Spinal cord (tissue), 10 donors: ENCODE results near the gene PDE4B. TPM values are rescaled to one million over a fixed set of nuclear protein-coding genes. Genes with fewer than 3 reads are reported as not detected.
"Not testable (repeated sequence)": the region's sequence is repeated elsewhere in the genome, so short reads cannot be mapped to it uniquely, and the experiment has no call there.

Experiments
- DNase-seq, 6 donors: peaks; one replicate each; pipeline versions ENCODE4 v3.0.0 to v3.0.0-alpha.2; 2013 to 2015; ENCODE audit warnings: low spot score in 6 of 6, low read depth in 4 of 6
- H3K27ac ChIP-seq: one replicate; pipeline ENCODE4 v1.5.1; 2013; ENCODE audit warnings: low read depth, low read length, control low read depth
- H3K27me3 ChIP-seq: one replicate; pipeline ENCODE4 v1.6.1; 2013; ENCODE audit warnings: low read length; ENCODE audit not compliant: control insufficient read depth, insufficient read depth
- H3K36me3 ChIP-seq: one replicate; pipeline ENCODE4 v1.6.1; 2013; ENCODE audit warnings: low read length; ENCODE audit not compliant: control insufficient read depth, insufficient read depth
- H3K4me1 ChIP-seq: one replicate; pipeline ENCODE4 v1.6.1; 2013; ENCODE audit warnings: low read length; ENCODE audit not compliant: control insufficient read depth, insufficient read depth
- H3K4me3 ChIP-seq: one replicate; pipeline ENCODE4 v1.5.1; 2013; ENCODE audit warnings: low read depth, low read length, control low read depth
- H3K9me3 ChIP-seq: one replicate; pipeline ENCODE4 v1.6.1; 2013; ENCODE audit warnings: low read length; ENCODE audit not compliant: control insufficient read depth, insufficient read depth
- WGBS: methylation state at CpG from one replicate; pipeline ENCODE4 v1.1.5; 2013; ENCODE audit warnings: missing lambda C conversion rate; ENCODE audit not compliant: insufficient coverage; 5-methylcytosine and 5-hydroxymethylcytosine counted together
- polyA plus RNA-seq, 2 donors: library from polyadenylated mRNA; unstranded; fragments of 120-200 nt; gene quantifications; one replicate each; pipeline ENCODE4 v1.2.1, GENCODE V29; 2013; ENCODE audit not compliant: insufficient read length in 2 of 2
- total RNA-seq, 2 donors: library from RNA; depleted of rRNA in 1 of 2; stranded (reverse); fragments of 120-200 nt in 1 of 2; fragments of >200 nt in 1 of 2; gene quantifications; one replicate each; pipeline versions ENCODE4 v1.2.3 to v1.2.4, GENCODE V29; 2013 to 2014
- donor health status: healthy.

The PDE4B gene
- total and polyA plus RNA-seq, 4 donors, result 57.7 to 181 (median 90.7) TPM

DNA sequence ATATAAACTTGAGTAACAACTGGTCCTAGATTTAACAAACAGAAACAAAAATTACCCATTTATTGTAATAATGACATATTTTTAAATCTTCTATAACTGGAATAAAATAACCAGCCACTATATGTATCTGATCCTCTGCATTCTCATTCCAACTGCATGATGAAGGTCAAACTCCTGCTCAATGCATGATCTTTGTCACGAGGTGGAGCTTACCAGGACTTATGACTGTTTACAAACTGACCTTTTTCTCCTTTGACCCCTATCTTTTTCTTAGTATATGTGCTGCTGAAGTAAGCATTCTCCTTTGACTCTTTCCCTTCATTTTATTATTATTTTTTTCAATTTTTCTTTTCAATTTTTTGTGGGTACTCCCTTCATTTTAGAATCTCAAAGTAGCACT, 252.2 kb downstream of the PDE4B start:
- no peaks in the 10 kb centered on the region for H3K27me3 ChIP-seq
- H3K27ac ChIP-seq, result no peak overlapping the region
- DNase-seq, result no peak
- H3K9me3 ChIP-seq, result no peaks in the 10 kb centered on the region
- no peaks in the 10 kb centered on the region for H3K36me3 ChIP-seq
- H3K4me1 ChIP-seq, result no peaks in the 10 kb centered on the region
- no peak overlapping the region for H3K4me3 ChIP-seq
- WGBS, result no CpG with 5 or more reads among the region's 1 CpG

DNA sequence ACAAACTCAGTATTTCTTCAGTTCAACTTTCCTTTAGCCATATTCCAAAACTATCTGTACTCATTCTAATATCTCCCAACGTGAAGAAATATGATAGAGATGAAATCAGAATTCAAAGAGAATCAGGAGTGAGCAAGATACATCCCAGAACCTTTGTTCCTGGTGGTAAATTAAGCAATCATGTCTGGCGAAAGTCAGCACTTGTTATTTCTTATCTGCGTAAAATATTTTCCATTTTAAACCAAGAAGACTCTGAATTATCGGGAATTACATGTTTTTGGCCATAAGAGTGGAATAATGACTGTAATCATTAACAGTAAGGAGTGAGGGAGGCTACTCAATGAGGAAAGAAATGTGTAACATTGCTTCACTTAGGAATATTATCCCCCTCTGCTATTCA, 253.7 kb downstream of the PDE4B start:
- DNase-seq, result no peak
- no peak overlapping the region for H3K4me3 ChIP-seq
- H3K27me3 ChIP-seq, result no peaks in the 10 kb centered on the region
- no peaks in the 10 kb centered on the region for H3K36me3 ChIP-seq
- H3K9me3 ChIP-seq, result no peaks in the 10 kb centered on the region
- no peaks in the 10 kb centered on the region for H3K4me1 ChIP-seq
- no peak overlapping the region for H3K27ac ChIP-seq
- no CpG with 5 or more reads among the region's 4 CpGs for WGBS

DNA sequence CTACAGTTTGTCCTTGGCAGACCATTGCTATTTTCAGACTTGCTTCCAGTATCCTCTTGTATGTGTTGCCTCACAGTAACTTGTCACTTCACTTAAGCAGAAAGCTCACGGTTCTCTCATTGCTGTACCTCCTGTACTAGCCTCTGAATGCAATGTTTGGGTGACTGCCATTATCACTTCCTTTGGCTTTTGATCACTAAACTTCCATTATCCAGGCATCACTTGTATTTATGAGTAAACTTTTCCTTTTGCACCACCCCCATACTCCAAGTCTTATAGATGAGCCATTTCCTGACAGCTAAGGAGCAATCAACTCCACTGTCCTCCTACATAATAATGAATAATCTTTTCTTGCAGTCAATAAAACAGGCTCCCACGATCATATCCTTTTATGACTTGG, 255.3 kb downstream of the PDE4B start:
- Histone ChIP-seq H3K27ac (no peak overlapping the region), H3K4me3 (no peak overlapping the region), H3K9me3 (no peaks in the 10 kb centered on the region), H3K36me3 (no peaks in the 10 kb centered on the region), H3K4me1 (no peaks in the 10 kb centered on the region), H3K27me3 (no peaks in the 10 kb centered on the region)
- WGBS, result 57% methylated on average over 1 of the region's 2 CpGs
- no peak for DNase-seq

DNA sequence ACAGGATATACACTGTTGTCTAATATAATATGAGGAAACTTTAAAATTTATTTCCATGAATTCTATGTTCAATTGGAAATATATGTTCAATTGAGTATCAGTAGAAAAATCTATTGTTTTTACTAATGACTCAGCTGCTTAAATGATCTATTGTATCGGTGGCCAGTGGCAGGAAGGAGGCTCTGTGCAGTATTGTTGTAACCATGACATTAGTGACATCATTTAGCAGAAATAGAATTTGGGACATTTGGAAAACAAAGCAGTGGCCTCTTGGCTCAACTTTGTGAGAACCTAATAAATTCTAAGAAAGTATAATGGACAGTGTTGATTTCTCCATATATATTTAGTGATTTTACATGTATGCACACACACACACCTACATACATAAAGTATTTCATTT, 257.4 kb downstream of the PDE4B start:
- no peak overlapping the region for H3K27ac ChIP-seq
- H3K9me3 ChIP-seq, result no peaks in the 10 kb centered on the region
- DNase-seq, result peak in 1 of 6 donors; percentile 12
- H3K36me3 ChIP-seq, result no peaks in the 10 kb centered on the region
- H3K4me1 ChIP-seq, result no peaks in the 10 kb centered on the region
- H3K4me3 ChIP-seq, result no peak overlapping the region
- H3K27me3 ChIP-seq, result no peaks in the 10 kb centered on the region
- 60% methylated on average over 1 of the region's 1 CpG for whole genome bisulfite sequencing

DNA sequence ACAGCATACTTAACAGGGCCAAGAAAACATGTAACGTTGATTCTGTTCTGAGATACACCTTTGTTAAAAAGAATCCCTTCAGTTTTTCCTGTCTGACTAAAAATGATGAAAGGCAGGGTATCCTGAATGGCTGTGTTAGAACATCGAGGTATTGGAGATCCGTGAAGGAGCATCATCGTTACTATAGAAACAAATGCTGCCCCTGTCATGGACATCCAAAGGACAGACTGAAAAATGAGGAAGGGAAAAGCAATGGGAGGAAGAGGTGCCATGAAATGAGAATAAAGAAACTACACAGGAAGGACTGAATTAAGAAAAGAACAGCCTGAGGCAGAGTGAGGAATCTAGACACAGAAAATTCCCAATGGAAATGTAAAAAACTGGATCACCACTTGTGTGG, 257.9 kb downstream of the PDE4B start:
- Histone ChIP-seq H3K4me3 (no peak overlapping the region), H3K9me3 (no peaks in the 10 kb centered on the region), H3K27me3 (no peaks in the 10 kb centered on the region), H3K36me3 (no peaks in the 10 kb centered on the region), H3K4me1 (no peaks in the 10 kb centered on the region), H3K27ac (no peak overlapping the region)
- WGBS, result 24% methylated on average over 3 of the region's 4 CpGs
- DNase-seq, result peak in 1 of 6 donors; percentile 55

DNA sequence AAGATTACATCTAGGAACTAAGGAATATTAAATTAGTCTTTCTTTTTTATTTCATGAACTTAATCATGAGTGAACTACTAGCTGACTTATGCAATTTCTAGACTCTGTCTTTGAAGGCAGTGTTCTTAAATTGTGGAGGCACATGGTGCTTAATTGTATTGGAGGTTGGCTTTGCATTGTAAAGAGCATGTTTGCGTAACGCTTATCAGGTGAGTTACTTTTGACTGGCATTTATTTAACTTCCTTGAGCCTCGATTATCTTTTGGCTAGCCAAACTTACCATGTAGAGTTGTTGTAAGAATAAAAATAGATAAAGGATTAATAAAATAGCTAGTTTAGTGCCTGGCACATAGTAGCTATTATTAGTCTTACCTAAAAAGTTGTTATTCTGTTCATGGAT, 262.4 kb downstream of the PDE4B start:
- Histone ChIP-seq H3K4me3 (no peak overlapping the region), H3K4me1 (no peaks in the 10 kb centered on the region), H3K9me3 (no peaks in the 10 kb centered on the region), H3K27me3 (no peaks in the 10 kb centered on the region), H3K27ac (no peak overlapping the region), H3K36me3 (no peaks in the 10 kb centered on the region)
- 100% methylated on average over 2 of the region's 3 CpGs for WGBS
- no peak for DNase-seq

DNA sequence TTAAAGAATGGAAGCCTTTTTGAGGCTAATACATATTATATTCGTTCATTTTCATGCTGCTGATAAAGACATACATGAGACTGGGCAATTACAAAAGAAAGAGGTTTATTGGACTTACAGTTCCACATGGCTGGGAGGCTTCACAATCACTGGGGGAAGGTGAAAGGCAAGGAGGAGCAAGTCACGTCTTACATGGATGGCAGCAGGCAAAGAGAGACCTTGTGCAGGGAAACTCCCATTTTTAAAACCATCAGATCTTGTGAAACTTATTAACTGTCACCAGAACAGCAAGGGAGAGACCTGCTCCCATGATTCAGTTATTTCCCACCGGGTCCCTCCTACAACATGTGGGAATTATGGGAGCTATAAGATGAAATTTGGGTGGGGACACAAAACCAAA, 264.8 kb downstream of the PDE4B start:
- not testable (repeated sequence) for H3K4me1 ChIP-seq, H3K36me3 ChIP-seq
- WGBS, result no CpG with 5 or more reads among the region's 3 CpGs

DNA sequence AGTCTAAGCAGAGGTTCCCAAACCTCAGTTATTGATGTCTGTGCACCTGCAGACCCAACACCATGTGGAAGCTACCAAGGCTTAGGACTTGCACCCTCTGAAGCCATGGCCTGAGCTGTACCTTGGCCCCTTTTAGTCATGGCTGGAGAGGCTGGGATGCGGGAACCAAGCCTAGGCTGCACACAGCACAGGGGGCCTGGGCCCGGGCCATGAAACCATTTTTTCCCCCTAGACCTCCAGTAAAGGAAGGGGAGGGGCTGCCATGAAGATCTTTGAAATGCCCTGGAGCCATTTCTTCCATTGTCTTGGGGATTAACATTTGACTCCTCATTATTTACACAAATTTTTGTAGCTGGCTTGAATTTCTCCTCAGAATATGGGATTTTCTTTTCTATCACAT, 265.9 kb downstream of the PDE4B start:
- Histone ChIP-seq H3K27me3 (no peaks in the 10 kb centered on the region), H3K36me3 (no peaks in the 10 kb centered on the region), H3K4me1 (no peaks in the 10 kb centered on the region), H3K4me3 (no peak overlapping the region), H3K27ac (no peak overlapping the region), H3K9me3 (no peaks in the 10 kb centered on the region)
- no peak for DNase-seq
- WGBS, result no CpG with 5 or more reads among the region's 2 CpGs

More for the DNA sequence above, 264.8 kb downstream of the PDE4B start:
- not testable (repeated sequence) for H3K27ac ChIP-seq, H3K27me3 ChIP-seq, H3K4me3 ChIP-seq, H3K9me3 ChIP-seq, DNase-seq

DNA sequence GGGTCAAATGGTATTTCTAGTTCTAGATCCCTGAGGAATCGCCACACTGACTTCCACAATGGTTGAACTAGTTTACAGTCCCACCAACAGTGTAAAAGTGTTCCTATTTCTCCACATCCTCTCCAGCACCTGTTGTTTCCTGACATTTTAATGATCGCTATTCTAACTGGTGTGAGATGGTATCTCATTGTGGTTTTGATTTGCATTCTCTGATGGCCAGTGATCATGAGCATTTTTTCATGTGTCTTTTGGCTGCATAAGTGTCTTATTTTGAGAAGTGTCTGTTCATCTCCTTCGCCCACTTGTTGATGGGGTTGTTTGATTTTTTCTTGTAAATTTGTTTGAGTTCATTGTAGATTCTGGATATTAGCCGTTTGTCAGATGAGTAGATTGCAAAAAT, 274.5 kb downstream of the PDE4B start:
- not testable (repeated sequence) for H3K4me3 ChIP-seq, H3K36me3 ChIP-seq, H3K27me3 ChIP-seq, H3K27ac ChIP-seq, H3K9me3 ChIP-seq, DNase-seq, H3K4me1 ChIP-seq
- no CpG with 5 or more reads among the region's 4 CpGs for WGBS

DNA sequence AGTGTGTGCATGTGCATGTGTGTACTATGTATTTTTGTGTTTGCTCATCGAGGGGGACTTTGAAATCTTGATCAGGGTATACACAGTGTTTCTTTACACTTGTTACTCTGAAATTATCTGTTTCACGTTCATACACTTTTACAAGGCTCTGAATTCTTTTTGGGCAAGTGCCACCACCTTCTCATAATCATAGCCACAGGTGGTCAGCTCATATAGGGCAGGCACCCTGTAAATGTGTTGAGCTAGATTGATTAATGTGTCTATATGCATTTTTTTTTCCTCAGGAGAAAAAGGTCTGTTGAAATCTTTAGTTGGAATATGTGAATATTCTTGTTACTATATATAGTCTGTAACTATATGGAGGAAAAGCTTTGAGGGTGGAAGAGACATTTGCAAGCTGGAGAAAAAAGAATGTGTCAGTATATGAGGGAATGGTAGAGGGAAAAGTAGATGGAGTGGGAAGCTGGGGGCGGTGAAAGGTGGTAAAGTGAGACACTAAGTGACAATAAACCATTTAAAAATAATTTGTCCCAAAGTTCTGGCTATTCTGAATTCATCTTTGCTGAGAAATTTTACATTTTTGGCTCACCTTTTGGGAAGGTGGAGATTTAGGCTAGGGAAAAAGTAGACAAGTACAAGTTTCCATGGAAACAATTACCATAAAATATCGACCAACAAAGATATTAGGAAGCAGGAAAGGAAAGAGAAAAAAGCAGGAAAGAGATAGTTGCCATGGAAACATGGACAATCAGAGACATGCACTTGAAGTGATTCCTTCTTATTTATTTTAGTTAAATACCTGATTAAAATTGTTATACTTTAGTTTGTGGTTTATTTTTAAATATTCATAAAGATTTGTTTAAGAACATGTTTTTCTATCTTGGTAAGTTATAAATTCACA, 277.5 kb downstream of the PDE4B start:
- H3K9me3 ChIP-seq, result no peaks in the 10 kb centered on the region
- H3K27me3 ChIP-seq, result no peaks in the 10 kb centered on the region
- no peaks in the 10 kb centered on the region for H3K36me3 ChIP-seq
- no peaks in the 10 kb centered on the region for H3K4me1 ChIP-seq
- no peak overlapping the region for H3K27ac ChIP-seq
- peak in 2 of 6 donors; percentile 18 to 73 for DNase-seq
- WGBS, result no CpG with 5 or more reads among the region's 4 CpGs
- no peak overlapping the region for H3K4me3 ChIP-seq
